ENCODE data around the gene PSD. TPM values are rescaled to one million over a fixed set of nuclear protein-coding genes. Genes with fewer than 3 reads are reported as not detected.
"Not testable (repeated sequence)": the region's sequence is repeated elsewhere in the genome, so short reads cannot be mapped to it uniquely, and the experiment has no call there.

PSD gene
- total RNA-seq, 2 experiments from 2014 or later, result 9.3 to 10.4 TPM

DNA sequence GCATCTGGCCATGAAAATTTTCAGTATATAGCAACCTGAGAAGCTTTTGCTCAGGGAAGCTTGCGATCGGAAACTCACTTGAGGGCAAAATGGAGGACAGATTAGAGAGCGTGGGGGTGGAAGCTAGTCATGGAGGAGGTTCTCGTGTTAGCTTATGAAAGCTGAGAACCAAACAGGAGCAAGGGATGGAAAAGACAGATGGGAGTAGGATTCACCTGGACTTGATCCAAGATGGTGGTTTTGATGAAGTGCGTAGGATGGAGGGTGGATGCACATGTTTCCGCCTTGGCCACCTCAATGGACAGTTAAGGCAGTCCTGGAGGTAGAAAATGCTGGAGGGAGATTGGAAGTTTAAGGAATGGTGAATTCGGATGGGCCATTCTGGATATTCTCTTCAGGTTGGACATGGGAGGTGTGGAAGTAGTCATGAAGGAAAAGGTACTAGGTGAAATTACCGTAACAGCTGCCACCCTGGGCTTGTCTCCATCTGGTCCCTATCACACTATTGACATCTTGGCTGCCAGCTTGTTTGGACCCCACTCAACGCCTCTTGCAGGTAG lies 39.1 kb upstream of the PSD start:
- H3K36me3 Mint-ChIP-seq (ENCODE audit: low read depth), result peaks cover 23% of the 10 kb centered on the region
- no peaks in the 10 kb centered on the region for H3K27me3 Mint-ChIP-seq
- CTCF ChIA-PET, result no interaction called here
- DNase-seq (no peak), ATAC-seq (no peak)
- TF ChIP-seq, protein P1, sequence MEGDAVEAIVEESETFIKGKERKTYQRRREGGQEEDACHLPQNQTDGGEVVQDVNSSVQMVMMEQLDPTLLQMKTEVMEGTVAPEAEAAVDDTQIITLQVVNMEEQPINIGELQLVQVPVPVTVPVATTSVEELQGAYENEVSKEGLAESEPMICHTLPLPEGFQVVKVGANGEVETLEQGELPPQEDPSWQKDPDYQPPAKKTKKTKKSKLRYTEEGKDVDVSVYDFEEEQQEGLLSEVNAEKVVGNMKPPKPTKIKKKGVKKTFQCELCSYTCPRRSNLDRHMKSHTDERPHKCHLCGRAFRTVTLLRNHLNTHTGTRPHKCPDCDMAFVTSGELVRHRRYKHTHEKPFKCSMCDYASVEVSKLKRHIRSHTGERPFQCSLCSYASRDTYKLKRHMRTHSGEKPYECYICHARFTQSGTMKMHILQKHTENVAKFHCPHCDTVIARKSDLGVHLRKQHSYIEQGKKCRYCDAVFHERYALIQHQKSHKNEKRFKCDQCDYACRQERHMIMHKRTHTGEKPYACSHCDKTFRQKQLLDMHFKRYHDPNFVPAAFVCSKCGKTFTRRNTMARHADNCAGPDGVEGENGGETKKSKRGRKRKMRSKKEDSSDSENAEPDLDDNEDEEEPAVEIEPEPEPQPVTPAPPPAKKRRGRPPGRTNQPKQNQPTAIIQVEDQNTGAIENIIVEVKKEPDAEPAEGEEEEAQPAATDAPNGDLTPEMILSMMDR (IDR thresholded peaks at IDR 0.05), result no peak
- POLR2A ChIA-PET, result interaction anchor here (0.8 to 1.4 kb wide), 3 partner anchors 19 to 58 kb away, joined by 3 to 4 read pairs (median 4); no protein-coding TSS in a partner anchor
- intact Hi-C loops (cut with micrococcal nuclease), result no loop called here
- H3K27ac Mint-ChIP-seq, result no peak overlapping the region
- no peaks in the 10 kb centered on the region for H3K9me3 Mint-ChIP-seq
- peaks cover 24% of the 10 kb centered on the region for H3K4me1 Mint-ChIP-seq (ENCODE audit: low read depth)
- no peak overlapping the region for H3K4me3 Mint-ChIP-seq

DNA sequence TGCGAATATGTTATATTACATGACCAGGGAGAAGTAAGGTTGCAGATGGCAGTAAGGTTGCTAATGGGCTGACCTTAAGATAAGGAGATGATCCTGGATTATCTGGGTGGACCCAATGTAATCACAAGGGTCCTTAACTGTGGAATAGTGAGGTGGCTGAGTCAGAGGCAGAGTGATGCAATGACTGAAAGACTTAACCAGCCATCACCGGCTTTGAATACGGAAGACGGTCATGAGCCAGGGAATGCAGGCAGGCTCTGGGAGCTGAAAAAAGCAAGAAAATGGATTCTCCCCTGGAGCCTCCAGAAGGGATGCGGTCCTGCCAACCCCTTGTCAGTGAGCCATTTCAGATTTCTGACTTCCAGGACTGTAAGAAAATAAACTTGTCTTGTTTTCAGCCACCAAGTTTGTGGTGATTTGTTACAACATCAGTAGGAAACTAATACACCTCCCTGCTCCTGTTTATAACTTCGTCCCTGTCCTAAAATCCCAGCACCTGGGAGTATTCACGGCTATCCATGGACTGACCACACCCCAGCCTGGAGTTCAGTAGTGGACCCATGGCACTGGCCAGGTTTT lies 37.4 kb upstream of the PSD start:
- ChIA-PET POLR2A (interaction anchor here (0.6 to 1.3 kb wide), 2 partner anchors 9 to 23 kb away, joined by 3 to 4 read pairs; no protein-coding TSS in a partner anchor), CTCF (interaction anchor here (0.6 to 0.9 kb wide), 3 partner anchors 9 to 742 kb away, joined by 3 to 6 read pairs (median 3); no protein-coding TSS in a partner anchor)
- peaks cover 37% of the 10 kb centered on the region for H3K36me3 Mint-ChIP-seq (ENCODE audit: low read depth)
- H3K27me3 Mint-ChIP-seq, result no peaks in the 10 kb centered on the region
- peak overlapping the region; percentile 75 for H3K27ac Mint-ChIP-seq
- intact Hi-C loops (cut with micrococcal nuclease), result no loop called here
- no peak for ATAC-seq
- H3K4me1 Mint-ChIP-seq (ENCODE audit: low read depth), result peaks cover 23% of the 10 kb centered on the region
- no peak overlapping the region for H3K4me3 Mint-ChIP-seq
- DNase-seq, result no peak
- TF ChIP-seq, protein P1 (IDR thresholded peaks at IDR 0.05), result no peak
- H3K9me3 Mint-ChIP-seq, result no peaks in the 10 kb centered on the region

DNA sequence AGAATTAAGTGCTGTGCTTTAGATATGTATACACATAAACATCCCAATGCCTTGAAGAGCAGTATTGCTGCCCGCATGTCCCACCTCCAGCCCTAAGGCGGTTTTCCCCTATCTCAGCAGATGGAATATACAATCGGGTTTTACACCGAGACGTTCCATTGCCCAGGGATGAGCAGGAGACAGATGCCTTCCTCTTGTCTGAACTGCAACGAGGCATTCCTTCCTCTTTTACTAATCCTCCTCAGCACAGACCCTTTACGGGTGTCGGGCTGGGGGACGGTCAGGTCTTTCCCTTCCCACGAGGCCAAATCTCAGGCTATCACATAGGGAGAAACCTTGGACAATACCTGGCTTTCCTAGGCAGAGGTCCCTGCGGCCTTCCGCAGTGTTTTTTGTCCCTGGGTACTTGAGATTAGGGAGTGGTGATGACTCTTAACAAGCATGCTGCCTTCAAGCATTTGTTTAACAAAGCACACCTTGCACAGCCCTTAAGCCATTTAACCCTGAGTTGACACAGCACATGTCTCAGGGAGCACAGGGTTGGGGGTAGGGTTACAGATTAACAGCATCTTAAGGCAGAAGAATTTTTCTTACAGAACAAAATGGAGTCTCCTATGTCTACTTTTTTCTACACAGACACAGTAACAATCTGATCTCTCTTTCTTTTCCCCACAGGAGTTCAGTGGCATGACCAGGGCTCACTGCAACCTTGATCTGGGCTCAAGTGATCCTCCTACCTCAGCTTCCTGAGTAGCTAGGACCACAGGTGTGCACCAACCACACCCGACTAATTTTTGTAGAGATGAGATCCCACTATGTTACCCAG lies 36.3 kb upstream of the PSD start:
- POLR2A ChIA-PET; H3K9me3 Mint-ChIP-seq; ATAC-seq; H3K4me3 Mint-ChIP-seq; DNase-seq; CTCF ChIA-PET; intact Hi-C loops (cut with micrococcal nuclease); H3K27me3 Mint-ChIP-seq: not testable (repeated sequence)
- Mint-ChIP-seq H3K36me3 (ENCODE audit: low read depth) (peaks cover 37% of the 10 kb centered on the region), H3K4me1 (ENCODE audit: low read depth) (peaks cover 18% of the 10 kb centered on the region), H3K27ac (peak overlapping the region; percentile 80)

DNA sequence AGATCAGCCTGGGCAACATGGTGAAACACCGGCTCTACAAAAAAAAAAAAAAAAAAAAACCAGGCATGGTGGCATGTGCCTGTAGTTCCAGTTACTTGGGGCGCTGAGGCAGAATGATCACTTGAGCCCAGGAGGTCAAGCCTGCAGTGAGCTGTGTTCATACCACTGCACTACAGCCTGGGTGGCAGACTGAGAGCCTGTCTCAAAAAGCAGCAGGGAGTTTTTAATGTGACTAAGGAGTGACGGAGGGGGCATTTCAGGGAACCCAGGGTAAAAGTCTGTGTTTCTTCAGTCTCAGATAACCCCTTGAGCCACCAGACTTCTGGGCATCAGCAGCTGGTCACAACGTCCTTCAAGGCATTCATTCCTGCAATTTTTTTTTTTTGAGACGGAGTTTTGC lies 34.9 kb upstream of the PSD start:
- ChIA-PET POLR2A (interaction anchor here (0.6 to 6.4 kb wide), 7 partner anchors 8 to 59 kb away, joined by 3 to 102 read pairs (median 49); partner anchors contain the start of genes CUEDC2, FBXL15 and NFKB2), CTCF (interaction anchor here (0.6 to 4.9 kb wide), 7 partner anchors 8 to 223 kb away, joined by 3 to 32 read pairs (median 3); no protein-coding TSS in a partner anchor)
- intact Hi-C loops (cut with micrococcal nuclease), result no loop called here
- Mint-ChIP-seq H3K4me1 (ENCODE audit: low read depth) (peaks cover 26% of the 10 kb centered on the region), H3K9me3 (no peaks in the 10 kb centered on the region), H3K27ac (peak overlapping the region; percentile 87), H3K36me3 (ENCODE audit: low read depth) (peaks cover 37% of the 10 kb centered on the region), H3K4me3 (no peak overlapping the region), H3K27me3 (no peaks in the 10 kb centered on the region)
- no peak for ATAC-seq
- TF ChIP-seq, protein P1 (IDR thresholded peaks at IDR 0.05), result no peak
- DNase-seq, result no peak

DNA sequence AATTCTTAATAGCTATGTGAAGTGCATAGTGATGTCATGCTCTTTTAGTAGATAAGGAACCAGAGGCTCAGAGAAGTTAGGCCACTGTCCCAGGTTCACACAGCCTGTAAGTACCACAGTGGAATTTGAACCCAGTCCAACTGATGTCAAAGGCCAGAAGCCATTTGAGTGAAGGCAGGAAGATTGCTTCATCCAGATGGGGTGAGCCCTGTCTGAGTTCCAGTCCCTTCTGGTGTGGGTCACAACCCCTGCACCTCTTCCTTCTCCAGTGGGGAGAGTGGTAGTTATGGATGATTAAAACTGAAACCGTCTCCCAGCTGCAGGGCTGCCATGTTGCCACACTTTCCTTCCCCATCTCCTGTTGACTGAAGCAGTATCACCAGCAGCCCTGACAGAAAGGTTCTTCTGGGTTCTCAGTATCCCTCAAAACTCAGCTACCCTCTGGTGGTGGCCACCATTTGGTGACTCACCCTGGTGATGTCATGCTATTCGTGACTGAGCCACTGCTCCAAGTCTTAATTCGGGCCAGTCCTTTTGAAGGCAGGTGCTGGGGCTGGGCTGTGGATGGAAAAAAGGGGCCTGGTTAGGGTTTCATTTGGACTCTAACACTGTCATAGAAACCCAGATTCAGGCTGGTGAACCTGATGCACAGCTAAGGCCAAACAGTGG lies 34.2 kb upstream of the PSD start:
- POLR2A ChIA-PET, result interaction anchor here (0.6 to 6.4 kb wide), 9 partner anchors 9 to 58 kb away, joined by 3 to 102 read pairs (median 7); partner anchors contain the start of genes CUEDC2, FBXL15 and NFKB2
- no peaks in the 10 kb centered on the region for H3K9me3 Mint-ChIP-seq

More for the DNA sequence above, 34.2 kb upstream of the PSD start:
- CTCF ChIA-PET, result interaction anchor here (0.6 to 5.0 kb wide), 8 partner anchors 9 to 222 kb away, joined by 3 to 34 read pairs (median 24); partner anchors contain the start of genes CUEDC2 and FBXL15
- TF ChIP-seq, protein P1 (IDR thresholded peaks at IDR 0.05), result no peak
- H3K27ac Mint-ChIP-seq, result peak overlapping the region; percentile 87
- ATAC-seq (peak; percentile 61), DNase-seq (peak; percentile 90)
- peaks cover 37% of the 10 kb centered on the region for H3K36me3 Mint-ChIP-seq (ENCODE audit: low read depth)
- intact Hi-C loops (cut with micrococcal nuclease), result no loop called here
- peaks cover 26% of the 10 kb centered on the region for H3K4me1 Mint-ChIP-seq (ENCODE audit: low read depth)
- H3K27me3 Mint-ChIP-seq, result no peaks in the 10 kb centered on the region
- peak overlapping the region; percentile 87 for H3K4me3 Mint-ChIP-seq
